Trophoblast cell (in vitro differentiated cells and primary cell): Measurements from ENCODE around the gene NDUFAF8.

Experiments
- DNase-seq, 2 donors: peaks; one replicate each; pipeline ENCODE4 v3.0.0-alpha.2; 2016
- H2AFZ ChIP-seq: 2 replicates; pipeline ENCODE4 v1.6.1; 2013; ENCODE audit warnings: low read length, moderate library complexity, mild to moderate bottlenecking; ENCODE audit not compliant: insufficient read depth, poor library complexity
- H2AK5ac ChIP-seq: 2 replicates; pipeline ENCODE4 v1.6.1; 2013; ENCODE audit warnings: mild to moderate bottlenecking, low read length
- H2BK120ac ChIP-seq: 2 replicates; pipeline ENCODE4 v1.6.1; 2013; ENCODE audit warnings: low read length, mild to moderate bottlenecking, moderate library complexity; ENCODE audit not compliant: insufficient read depth, poor library complexity
- H2BK12ac ChIP-seq: 2 replicates; pipeline ENCODE4 v1.6.1; 2013; ENCODE audit warnings: mild to moderate bottlenecking, low read length, moderate library complexity
- H2BK5ac ChIP-seq: 2 replicates; pipeline ENCODE4 v1.6.1; 2013; ENCODE audit warnings: low read length, low read depth, moderate library complexity, mild to moderate bottlenecking; ENCODE audit not compliant: poor library complexity
- H3K14ac ChIP-seq: 2 replicates; pipeline ENCODE4 v1.6.1; 2013; ENCODE audit warnings: mild to moderate bottlenecking, low read length
- H3K18ac ChIP-seq: 2 replicates; pipeline ENCODE4 v1.6.1; 2013; ENCODE audit warnings: mild to moderate bottlenecking, low read length
- H3K23ac ChIP-seq: 2 replicates; pipeline ENCODE4 v1.6.1; 2013; ENCODE audit warnings: low read length
- H3K27ac ChIP-seq: 2 replicates; pipeline ENCODE4 v1.5.1; 2013; ENCODE audit warnings: low read depth, mild to moderate bottlenecking, inconsistent platforms, low read length, moderate library complexity
- H3K27me3 ChIP-seq: 2 replicates; pipeline ENCODE4 v1.6.1; 2013; ENCODE audit warnings: inconsistent platforms, mild to moderate bottlenecking, low read length, moderate library complexity; ENCODE audit not compliant: insufficient read depth
- H3K36me3 ChIP-seq, 2 experiments: 1 replicate in 1 of 2; 2 replicates in 1 of 2; pipeline ENCODE4 v1.6.1; 2013; ENCODE audit warnings: low read length in 2 of 2, mild to moderate bottlenecking in 2 of 2, moderate library complexity in 1 of 2; ENCODE audit not compliant: insufficient read depth in 2 of 2, control insufficient read depth in 1 of 2
- H3K4ac ChIP-seq: 2 replicates; pipeline ENCODE4 v1.6.1; 2013; ENCODE audit warnings: low read depth, mild to moderate bottlenecking, low read length, moderate library complexity
- H3K4me1 ChIP-seq, 2 experiments: 1 replicate in 1 of 2; 2 replicates in 1 of 2; pipeline ENCODE4 v1.6.1; 2013; ENCODE audit warnings: low read length in 2 of 2, mild to moderate bottlenecking in 2 of 2, moderate library complexity in 1 of 2; ENCODE audit not compliant: insufficient read depth in 2 of 2, control insufficient read depth in 1 of 2
- H3K4me2 ChIP-seq: 2 replicates; pipeline ENCODE4 v1.6.1; 2013; ENCODE audit warnings: inconsistent platforms, mild to moderate bottlenecking, low read length, moderate library complexity
- H3K4me3 ChIP-seq: 2 replicates; pipeline ENCODE4 v1.5.1; 2013; ENCODE audit warnings: mild to moderate bottlenecking, low read depth, low read length, inconsistent platforms
- H3K79me1 ChIP-seq: one replicate; pipeline ENCODE4 v1.6.1; 2013; ENCODE audit warnings: low read length
- H3K79me2 ChIP-seq: 2 replicates; pipeline ENCODE4 v1.6.1; 2013; ENCODE audit warnings: low read length, mild to moderate bottlenecking; ENCODE audit not compliant: control insufficient read depth, insufficient read depth, poor library complexity
- H3K9ac ChIP-seq: 2 replicates; pipeline ENCODE4 v1.6.1; 2013; ENCODE audit warnings: mild to moderate bottlenecking, low read length
- H3K9me3 ChIP-seq: 2 replicates; pipeline ENCODE4 v1.6.1; 2013; ENCODE audit warnings: low read depth, mild to moderate bottlenecking, control low read depth, inconsistent platforms, low read length; ENCODE audit not compliant: insufficient read depth
- H4K12ac ChIP-seq: 2 replicates; pipeline ENCODE4 v1.6.1; 2013; ENCODE audit warnings: low read depth, mild to moderate bottlenecking, low read length, moderate library complexity
- H4K8ac ChIP-seq: 2 replicates; pipeline ENCODE4 v1.6.1; 2013; ENCODE audit warnings: low read depth, mild to moderate bottlenecking, low read length, moderate library complexity
- H4K91ac ChIP-seq: one replicate; pipeline ENCODE4 v1.6.1; 2013; ENCODE audit warnings: low read depth, mild to moderate bottlenecking, low read length, moderate library complexity
- WGBS: extraction: QIAGEN DNeasy Blood & Tissue Kit; methylation state at CpG from one replicate; pipeline ENCODE4 v1.1.7; 2013; ENCODE audit warnings: missing lambda C conversion rate; ENCODE audit not compliant: insufficient read length, insufficient coverage; ENCODE audit errors: extremely low coverage; 5-methylcytosine and 5-hydroxymethylcytosine counted together

Gene NDUFAF8

GRCh38 chr17:81260171-81260570 lies 21.1 kb downstream of the NDUFAF8 start:
- Histone ChIP-seq H3K18ac (no peak overlapping the region), H3K79me2 (no peaks in the 10 kb centered on the region), H3K9me3 (no peaks in the 10 kb centered on the region), H4K8ac (no peak overlapping the region), H3K27me3 (no peaks in the 10 kb centered on the region), H2BK5ac (no peak overlapping the region), H3K9ac (no peak overlapping the region), H2AK5ac (no peak overlapping the region), H3K4me2 (no peak overlapping the region), H3K27ac (no peak overlapping the region), H2AFZ (no peak overlapping the region), H2BK120ac (no peak overlapping the region), H4K91ac (no peak overlapping the region), H3K4ac (no peak overlapping the region), H2BK12ac (no peak overlapping the region), H3K4me3 (no peak overlapping the region), H3K36me3 (peaks cover 66 to 80% of the 10 kb centered on the region in 2 experiments), H3K4me1 (no peaks in the 10 kb centered on the region), H3K23ac (no peak overlapping the region), H3K79me1 (no peaks in the 10 kb centered on the region), H4K12ac (no peak overlapping the region), H3K14ac (no peak overlapping the region)
- WGBS: no CpG with 5 or more reads among the region's 17 CpGs
- DNase-seq: no peak

- no peak overlapping the region for H2BK120ac ChIP-seq
- H2AK5ac ChIP-seq: no peak overlapping the region
Measured at GRCh38 chr17:81260641-81261040, 21.5 kb downstream of the NDUFAF8 start.

GRCh38 chr17:81261096-81261495 lies 22.0 kb downstream of the NDUFAF8 start:
- no peak overlapping the region for H4K8ac ChIP-seq
- H3K14ac ChIP-seq: no peak overlapping the region
- H3K23ac ChIP-seq: no peak overlapping the region
- no peak overlapping the region for H3K4me2 ChIP-seq
- no peak overlapping the region for H2BK5ac ChIP-seq
- no peaks in the 10 kb centered on the region for H3K4me1 ChIP-seq
- no peaks in the 10 kb centered on the region for H3K79me1 ChIP-seq
- no peak overlapping the region for H2BK120ac ChIP-seq
- no peak overlapping the region for H4K91ac ChIP-seq
- DNase-seq: no peak
- no peak overlapping the region for H4K12ac ChIP-seq
- no peak overlapping the region for H2AFZ ChIP-seq
- no peak overlapping the region for H3K4ac ChIP-seq
- no peak overlapping the region for H3K9ac ChIP-seq
- no peaks in the 10 kb centered on the region for H3K27me3 ChIP-seq
- H3K27ac ChIP-seq: no peak overlapping the region
- no peaks in the 10 kb centered on the region for H3K79me2 ChIP-seq
- no peaks in the 10 kb centered on the region for H3K9me3 ChIP-seq
- H3K4me3 ChIP-seq: no peak overlapping the region
- H2BK12ac ChIP-seq: no peak overlapping the region
- H3K18ac ChIP-seq: no peak overlapping the region
- H3K36me3 ChIP-seq: peaks cover 74 to 88% of the 10 kb centered on the region in 2 experiments
- no peak overlapping the region for H2AK5ac ChIP-seq
- WGBS: no CpG with 5 or more reads among the region's 18 CpGs

More at GRCh38 chr17:81260641-81261040, 21.5 kb downstream of the NDUFAF8 start:
- Histone ChIP-seq H3K18ac (no peak overlapping the region), H3K4ac (no peak overlapping the region), H3K27ac (no peak overlapping the region), H3K4me3 (no peak overlapping the region), H3K23ac (no peak overlapping the region), H3K4me1 (no peaks in the 10 kb centered on the region), H3K36me3 (peaks cover 70 to 84% of the 10 kb centered on the region in 2 experiments), H3K4me2 (no peak overlapping the region), H3K27me3 (no peaks in the 10 kb centered on the region), H3K9me3 (no peaks in the 10 kb centered on the region), H4K91ac (no peak overlapping the region), H3K79me1 (no peaks in the 10 kb centered on the region), H2BK5ac (no peak overlapping the region), H3K79me2 (no peaks in the 10 kb centered on the region), H2BK12ac (no peak overlapping the region), H2AFZ (no peak overlapping the region), H3K14ac (no peak overlapping the region), H3K9ac (no peak overlapping the region), H4K8ac (no peak overlapping the region), H4K12ac (no peak overlapping the region)
- DNase-seq: no peak
- no CpG with 5 or more reads among the region's 19 CpGs for WGBS

- no CpG with 5 or more reads among the region's 36 CpGs for WGBS
Measured at GRCh38 chr17:81261582-81262336, 22.6 kb downstream of the NDUFAF8 start.

More at GRCh38 chr17:81261582-81262336, 22.6 kb downstream of the NDUFAF8 start:
- Histone ChIP-seq H3K4me1 (no peaks in the 10 kb centered on the region), H2BK5ac (no peak overlapping the region), H2AFZ (no peak overlapping the region), H4K8ac (no peak overlapping the region), H3K4ac (no peak overlapping the region), H3K23ac (no peak overlapping the region), H3K18ac (no peak overlapping the region), H3K27me3 (no peaks in the 10 kb centered on the region), H4K12ac (peak overlapping the region; percentile 12), H2BK12ac (no peak overlapping the region), H2BK120ac (no peak overlapping the region), H3K79me2 (no peaks in the 10 kb centered on the region), H3K36me3 (peaks cover 74 to 87% of the 10 kb centered on the region in 2 experiments), H3K4me2 (no peak overlapping the region), H3K9me3 (no peaks in the 10 kb centered on the region), H3K4me3 (no peak overlapping the region), H3K14ac (no peak overlapping the region), H3K79me1 (no peaks in the 10 kb centered on the region), H2AK5ac (no peak overlapping the region), H3K27ac (no peak overlapping the region), H3K9ac (no peak overlapping the region), H4K91ac (no peak overlapping the region)
- DNase-seq: no peak
